ENCODE results near the gene SPTLC2.
"Not testable (repeated sequence)": the region's sequence is repeated elsewhere in the genome, so short reads cannot be mapped to it uniquely, and the experiment has no call there.

The SPTLC2 gene

GRCh38 chr14:77549451-77549850, 67.0 kb downstream of the SPTLC2 start:
- no peak for DNase-seq (ENCODE audit: low read depth in 3 of 3)

GRCh38 chr14:77547512-77548180, 68.8 kb downstream of the SPTLC2 start:
- DNase-seq (ENCODE audit: low read depth in 3 of 3) = no peak

GRCh38 chr14:77545171-77545570, 71.3 kb downstream of the SPTLC2 start:
- not testable (repeated sequence) for DNase-seq (ENCODE audit: low read depth in 3 of 3)

GRCh38 chr14:77544571-77544970, 71.9 kb downstream of the SPTLC2 start:
- no peak for DNase-seq (ENCODE audit: low read depth in 3 of 3)

- no peak for DNase-seq (ENCODE audit: low read depth in 3 of 3)
Measured at GRCh38 chr14:77543637-77544334, 72.7 kb downstream of the SPTLC2 start.

GRCh38 chr14:77543240-77543551, 73.2 kb downstream of the SPTLC2 start:
- DNase-seq (ENCODE audit: low read depth in 3 of 3) = no peak

- no peak for DNase-seq (ENCODE audit: low read depth in 3 of 3)
Measured at GRCh38 chr14:77542421-77543239, 73.8 kb downstream of the SPTLC2 start.

- DNase-seq (ENCODE audit: low read depth in 3 of 3) = no peak
Measured at GRCh38 chr14:77541905-77542304, 74.5 kb downstream of the SPTLC2 start.

GRCh38 chr14:77536951-77537350, 79.5 kb downstream of the SPTLC2 start:
- DNase-seq (ENCODE audit: low read depth in 3 of 3) = not testable (repeated sequence)

- no peak for DNase-seq (ENCODE audit: low read depth in 3 of 3)
Measured at GRCh38 chr14:77531071-77531470, 85.4 kb downstream of the SPTLC2 start.

- DNase-seq (ENCODE audit: low read depth in 3 of 3) = no peak
Measured at GRCh38 chr14:77529963-77530362, 86.5 kb downstream of the SPTLC2 start.

- DNase-seq (ENCODE audit: low read depth in 3 of 3) = no peak
Measured at GRCh38 chr14:77529213-77529612, 87.2 kb downstream of the SPTLC2 start.

GRCh38 chr14:77528701-77529100, 87.7 kb downstream of the SPTLC2 start:
- not testable (repeated sequence) for DNase-seq (ENCODE audit: low read depth in 3 of 3)

- DNase-seq (ENCODE audit: low read depth in 3 of 3) = no peak
Measured at GRCh38 chr14:77526266-77526665, 90.2 kb downstream of the SPTLC2 start.

- no peak for DNase-seq (ENCODE audit: low read depth in 3 of 3)
Measured at GRCh38 chr14:77524536-77524935, 91.9 kb downstream of the SPTLC2 start.

- DNase-seq (ENCODE audit: low read depth in 3 of 3) = no peak
Measured at GRCh38 chr14:77523109-77523508, 93.3 kb downstream of the SPTLC2 start.

GRCh38 chr14:77520555-77520954, 95.9 kb downstream of the SPTLC2 start:
- DNase-seq (ENCODE audit: low read depth in 3 of 3) = no peak

GRCh38 chr14:77516126-77516525, 100.3 kb downstream of the SPTLC2 start:
- no peak for DNase-seq (ENCODE audit: low read depth in 3 of 3)

- DNase-seq (ENCODE audit: low read depth in 3 of 3) = no peak
Measured at GRCh38 chr14:77511486-77512162, 104.8 kb downstream of the SPTLC2 start.

GRCh38 chr14:77509366-77509765, 107.1 kb downstream of the SPTLC2 start:
- no peak for DNase-seq (ENCODE audit: low read depth in 3 of 3)

- DNase-seq (ENCODE audit: low read depth in 3 of 3) = no peak
Measured at GRCh38 chr14:77508876-77509275, 107.6 kb downstream of the SPTLC2 start.

GRCh38 chr14:77508249-77508648, 108.2 kb downstream of the SPTLC2 start:
- no peak for DNase-seq (ENCODE audit: low read depth in 3 of 3)
